GM18873 (cell line): Measurements from ENCODE around the gene NEK1.

Source experiments
- ATAC-seq: cut with Tn5 transposase; IDR thresholded peaks from one replicate; pipeline ENCODE4 v1.9.1; 2021; ENCODE audit warnings: mild to moderate bottlenecking, moderate library complexity, moderate number of reproducible peaks; ENCODE audit not compliant: unreplicated experiment, low FRiP score

Gene NEK1

DNA sequence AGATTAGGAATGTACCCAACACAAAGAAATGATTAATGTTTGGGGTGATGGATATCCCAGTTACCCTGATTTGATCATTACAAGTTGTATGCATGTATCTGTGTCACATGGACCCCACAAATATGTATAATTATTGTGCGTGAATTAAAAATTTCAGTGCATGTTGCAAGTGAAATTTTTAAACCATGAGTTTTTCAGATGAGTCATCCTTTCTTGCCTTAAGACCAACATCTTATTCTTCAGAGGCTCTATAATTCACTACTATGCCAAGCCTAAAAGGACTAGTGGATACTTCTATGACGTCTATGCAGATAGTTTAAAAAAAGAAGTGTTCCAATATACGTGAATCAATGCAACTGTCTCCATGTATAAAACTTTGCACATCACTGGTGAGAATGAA lies 228.7 kb downstream of the NEK1 start:
- ATAC-seq, result no peak

DNA sequence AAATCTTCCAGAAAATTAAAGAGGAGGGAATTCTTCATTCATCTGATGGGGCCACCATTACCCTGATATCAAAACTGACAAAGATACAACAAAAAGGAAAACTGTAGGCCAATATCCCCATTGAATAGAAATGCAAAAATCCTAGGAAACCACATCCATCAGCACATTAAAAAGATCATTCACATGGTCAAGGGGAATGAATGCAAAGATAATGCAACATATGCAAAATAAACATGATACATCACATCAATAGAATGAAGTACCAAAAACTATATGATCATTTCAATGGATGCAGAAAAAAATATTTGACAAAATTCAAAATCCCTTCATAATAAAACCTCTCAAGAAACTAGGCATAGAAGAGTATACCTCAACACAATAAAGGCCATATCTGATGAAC lies 232.7 kb downstream of the NEK1 start:
- ATAC-seq, result no peak

DNA sequence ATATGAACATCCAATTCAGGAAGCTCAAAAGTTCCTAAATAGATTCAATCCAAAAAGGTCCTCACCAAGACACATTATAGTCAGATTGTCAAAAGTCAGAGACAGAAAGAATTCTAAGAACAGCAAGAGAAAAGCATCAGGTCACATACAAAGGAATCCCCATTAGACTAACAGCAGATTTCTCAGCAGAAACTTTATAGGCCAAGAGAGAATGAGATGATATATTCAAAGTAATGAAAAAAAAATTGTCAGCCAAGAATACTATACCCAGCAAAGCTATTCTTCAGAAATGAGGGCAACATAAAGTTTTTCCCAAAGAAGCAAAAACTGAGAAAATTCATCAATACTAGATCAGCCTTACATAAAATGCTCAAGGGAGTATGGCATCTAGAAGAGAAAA lies 235.0 kb downstream of the NEK1 start:
- no peak for ATAC-seq

DNA sequence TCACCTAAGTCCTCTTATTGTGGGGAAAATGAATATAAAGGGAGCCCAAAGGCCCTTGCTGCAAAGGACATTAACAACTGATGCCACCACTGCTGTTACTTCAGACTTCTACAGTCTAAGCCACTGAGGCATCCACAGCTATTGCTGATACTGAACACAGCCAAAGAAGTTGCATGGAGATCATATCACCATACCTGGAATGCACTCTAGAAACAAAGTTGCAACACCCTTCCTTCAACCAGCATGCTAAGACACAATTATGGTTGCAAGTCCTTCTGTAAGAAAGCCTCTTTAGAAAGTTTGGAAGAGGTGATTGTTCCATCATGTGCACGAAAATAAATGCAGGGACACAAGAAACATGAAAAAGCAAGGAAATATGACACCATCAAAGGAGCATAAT lies 236.0 kb downstream of the NEK1 start:
- ATAC-seq, result no peak

DNA sequence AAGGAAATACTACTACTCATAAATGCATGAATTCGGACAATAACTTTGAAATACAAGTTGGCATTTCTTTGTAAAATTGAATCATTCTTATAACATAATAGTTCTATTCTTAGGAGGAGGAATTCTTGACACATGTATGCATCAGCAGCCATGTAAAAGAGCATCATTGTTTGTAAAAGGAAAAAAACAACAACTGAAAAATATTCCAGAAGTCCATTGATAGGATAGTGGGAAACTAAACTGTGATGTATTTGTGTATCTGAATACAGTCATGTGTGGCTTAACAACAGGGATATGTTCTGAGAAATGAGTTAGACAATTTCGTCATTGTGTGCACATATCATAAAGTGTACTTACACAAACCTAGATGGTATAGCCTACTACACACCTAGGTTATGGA lies 239.6 kb downstream of the NEK1 start:
- no peak for ATAC-seq

DNA sequence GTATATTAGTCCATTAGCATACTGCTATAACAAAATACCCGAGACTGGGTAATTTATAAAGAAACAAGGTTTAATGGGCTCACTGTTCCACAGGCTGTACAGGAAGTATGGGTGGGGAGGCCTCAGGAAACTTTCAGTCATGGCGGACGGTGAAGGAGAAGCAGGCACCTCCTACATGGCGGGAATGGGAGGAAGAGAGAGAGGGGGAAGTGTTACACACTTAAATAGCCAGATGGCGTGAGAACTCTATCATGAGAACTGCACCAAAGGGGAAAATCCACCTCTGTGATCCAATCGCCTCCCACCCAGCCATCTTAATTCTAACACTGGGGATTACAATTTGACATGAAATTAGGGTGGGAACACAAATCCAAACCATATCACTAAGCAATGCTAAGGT lies 242.7 kb downstream of the NEK1 start:
- ATAC-seq, result no peak

DNA sequence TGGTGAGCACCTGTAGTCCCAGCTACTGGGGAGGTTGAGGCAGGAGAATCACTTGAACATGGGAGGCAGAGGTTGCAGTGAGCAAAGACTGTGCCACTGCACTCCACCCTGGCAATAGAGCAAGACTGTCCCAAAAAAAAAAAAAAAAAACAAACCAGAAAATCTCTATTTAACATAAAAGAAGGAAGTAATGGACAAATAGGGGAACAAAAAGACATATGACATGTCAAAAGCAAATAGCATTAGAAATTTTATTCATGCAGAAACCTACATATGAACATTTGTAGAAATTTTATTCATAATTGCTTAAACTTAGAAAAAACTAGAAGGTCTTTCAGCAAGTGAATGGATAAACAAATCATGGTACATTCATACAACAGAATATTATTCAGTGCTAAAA lies 244.6 kb downstream of the NEK1 start:
- ATAC-seq, result no peak

DNA sequence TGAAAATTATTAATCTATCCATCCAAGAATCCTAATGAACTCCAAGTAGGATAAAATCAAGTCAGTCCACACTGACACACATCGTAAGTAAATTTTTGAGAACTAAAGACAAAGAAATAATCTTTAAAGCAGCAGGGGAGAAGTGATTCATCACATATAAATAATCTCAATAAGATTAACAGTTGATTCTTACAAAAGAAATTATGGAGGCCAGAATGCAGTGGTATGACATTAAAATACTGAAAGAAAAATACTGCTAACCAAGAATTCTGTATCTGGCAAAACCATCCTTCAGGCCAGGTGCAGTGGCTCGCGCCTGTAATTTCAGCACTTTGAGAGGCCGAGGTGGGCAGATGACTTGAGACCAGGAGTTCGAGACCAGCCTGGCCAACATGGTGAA lies 245.6 kb downstream of the NEK1 start:
- no peak for ATAC-seq

DNA sequence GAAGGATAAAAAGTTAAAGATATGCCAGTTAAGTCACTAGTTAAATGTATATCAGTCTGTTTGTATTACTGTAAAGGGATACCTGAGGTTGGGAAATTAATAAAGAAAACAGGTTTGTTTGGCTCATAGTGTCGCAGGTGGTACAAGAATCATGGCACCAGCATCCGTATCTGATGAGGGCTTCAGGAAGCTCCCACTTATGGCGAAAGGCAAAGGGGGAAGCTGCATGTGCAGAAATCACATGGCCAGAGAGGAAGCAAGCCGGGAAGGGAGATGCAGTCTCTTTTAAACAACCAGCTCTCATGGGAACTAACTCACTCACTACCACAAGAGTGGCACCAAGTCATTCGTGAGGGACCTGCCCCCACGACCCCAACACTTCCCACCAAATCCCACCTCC lies 249.8 kb downstream of the NEK1 start:
- ATAC-seq, result no peak

DNA sequence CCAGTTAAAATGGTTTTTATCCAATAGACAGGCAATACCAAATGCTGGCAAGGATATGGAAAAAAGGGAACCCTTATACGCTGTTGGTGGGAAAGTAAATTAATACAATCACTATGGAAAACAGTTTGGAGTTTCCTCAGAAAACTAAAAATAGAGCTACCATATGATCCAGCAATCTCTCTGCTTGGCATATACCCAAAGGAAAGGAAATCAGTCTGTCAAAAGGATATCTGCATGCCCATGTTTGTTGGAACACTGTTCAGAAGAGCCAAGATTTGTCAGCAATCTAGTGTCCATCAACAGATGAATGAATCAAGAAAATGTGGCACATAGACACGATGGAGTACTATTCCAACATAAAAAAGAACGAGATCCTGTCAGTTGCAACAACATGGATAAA lies 250.6 kb downstream of the NEK1 start:
- ATAC-seq, result no peak

DNA sequence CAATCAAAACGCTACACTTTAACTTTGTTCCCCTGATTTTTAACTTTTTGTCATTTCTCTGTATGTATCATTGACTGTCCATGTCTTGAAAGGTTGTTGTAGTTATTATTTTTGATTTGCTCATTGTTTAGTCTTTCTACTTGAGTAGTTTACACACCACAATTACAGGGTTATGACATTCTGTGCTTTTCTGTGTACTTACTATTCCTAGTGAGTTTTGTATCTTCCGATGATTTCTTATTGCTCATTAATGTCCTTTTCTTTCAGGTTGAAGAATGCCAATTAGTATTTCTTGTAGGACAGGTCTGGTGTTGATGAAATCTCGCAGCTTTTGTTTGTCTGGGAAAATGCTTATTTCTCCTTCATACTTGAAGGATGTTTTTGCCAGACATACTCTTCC lies 252.4 kb downstream of the NEK1 start:
- ATAC-seq, result no peak

DNA sequence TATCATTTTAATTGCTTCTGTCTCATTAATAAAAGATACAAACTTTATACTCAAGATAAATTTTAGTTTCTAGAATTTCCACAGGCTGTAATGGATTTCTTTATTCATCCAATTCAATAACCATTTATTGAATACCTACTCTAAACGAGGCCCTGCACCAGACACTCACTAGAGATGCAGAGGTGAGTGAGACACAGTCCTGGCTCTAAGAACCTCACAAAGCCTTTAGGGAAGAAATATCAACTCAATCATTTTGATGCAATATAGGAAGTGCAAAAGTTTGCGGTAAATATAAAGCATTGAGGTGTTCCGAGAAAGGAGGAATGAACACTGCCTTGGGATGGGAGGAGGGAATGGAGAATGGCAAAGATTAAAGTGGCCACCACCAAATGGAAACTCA lies 260.0 kb downstream of the NEK1 start:
- no peak for ATAC-seq

DNA sequence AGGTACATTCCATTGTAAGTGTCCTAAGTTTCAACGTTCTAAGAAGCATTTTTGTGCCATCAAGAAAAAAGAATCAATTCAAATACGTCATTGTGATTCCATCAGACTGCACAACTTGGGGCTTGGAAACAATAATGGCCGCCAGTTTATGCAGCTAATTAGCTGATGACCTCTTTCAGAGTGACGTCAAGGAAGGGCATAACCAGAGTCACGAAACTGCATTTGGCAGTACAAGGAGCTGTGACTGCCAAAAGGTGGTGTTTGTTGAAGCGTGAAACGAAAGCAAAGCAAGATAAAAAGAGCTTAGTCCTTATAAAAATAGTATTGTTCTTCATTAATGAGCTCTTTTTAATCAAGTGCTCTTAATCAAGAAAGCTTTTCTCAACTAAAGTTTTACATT lies 260.5 kb downstream of the NEK1 start:
- ATAC-seq, result no peak

DNA sequence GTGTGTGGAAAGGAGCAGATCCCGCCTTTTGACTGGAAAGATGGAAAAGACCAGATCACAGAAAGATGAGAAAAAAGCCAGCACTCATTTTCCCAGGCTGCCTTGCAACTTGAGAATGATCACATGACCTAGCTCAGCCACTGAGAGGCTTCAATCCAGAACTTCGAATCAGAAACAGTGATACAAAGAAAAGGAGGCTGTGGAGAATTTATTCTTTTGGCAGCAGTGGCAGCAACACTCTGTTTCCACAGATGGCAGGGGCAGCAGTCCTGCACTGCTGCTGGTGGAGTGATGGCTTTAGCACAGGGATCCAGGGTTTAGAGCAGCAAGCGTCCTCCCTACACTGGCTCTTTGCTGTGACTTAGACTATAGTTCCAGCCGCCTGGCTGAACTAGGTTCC lies 263.8 kb downstream of the NEK1 start:
- no peak for ATAC-seq

DNA sequence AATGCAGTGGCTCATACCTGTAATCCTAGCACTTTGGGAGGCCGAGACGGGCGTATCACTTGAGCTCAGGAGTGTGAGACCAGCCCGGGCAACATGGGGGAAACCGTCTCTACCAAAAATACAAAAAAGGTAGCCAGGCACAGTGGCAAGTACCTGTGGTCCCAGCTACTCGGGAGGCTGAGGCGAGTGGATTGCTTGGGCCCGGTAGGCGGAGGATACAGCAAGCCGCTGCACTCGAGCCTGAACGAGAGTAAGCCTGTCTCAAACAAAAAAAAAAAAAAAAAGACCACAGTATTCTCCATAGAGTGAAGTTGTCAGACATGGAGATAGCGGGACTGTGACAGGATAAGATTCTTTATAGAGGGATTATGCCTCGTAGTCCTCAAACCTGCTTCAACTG lies 265.5 kb downstream of the NEK1 start:
- ATAC-seq, result no peak

DNA sequence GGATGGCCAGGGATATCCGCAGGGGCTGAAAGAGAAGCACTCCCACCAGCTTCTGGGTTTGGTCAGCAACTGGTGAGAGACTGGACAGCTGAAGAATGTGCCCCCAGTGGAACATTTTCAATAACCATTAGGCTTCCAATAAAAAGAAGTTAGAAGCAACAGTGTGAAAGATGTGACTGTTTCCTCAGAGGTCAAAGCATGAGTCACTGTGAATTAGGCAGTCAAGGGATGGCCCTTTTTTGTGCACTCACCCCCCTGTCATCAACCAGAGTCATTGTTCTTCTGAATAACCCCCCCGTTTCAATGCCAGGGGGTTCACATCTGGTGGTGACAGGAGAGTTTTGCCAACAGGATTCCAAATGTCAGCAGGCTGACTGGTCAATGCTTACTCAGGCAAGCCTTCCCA lies 267.1 kb downstream of the NEK1 start:
- no peak for ATAC-seq
